K562 (cell line): ENCODE results near the gene KRTAP4-7. TPM values are rescaled to one million over a fixed set of nuclear protein-coding genes. Genes with fewer than 3 reads are reported as not detected.
A peak's percentile ranks its signal among the peaks of the same experiment; 100 is the strongest.

Source experiments
- CBX2 ChIP-seq: fragments of 200-600 bp; sonication (generic); IDR thresholded peaks from one replicate; pipeline ENCODE4 v1.6.1; 2012; ENCODE audit warnings: mild to moderate bottlenecking, low read length, inconsistent platforms; ENCODE audit not compliant: insufficient read depth, poor library complexity, severe bottlenecking
- GTF3C2 ChIP-seq: IDR thresholded peaks from 3 replicates; pipeline ENCODE4 v1.6.1; 2011; ENCODE audit warnings: borderline replicate concordance, mild to moderate bottlenecking, moderate library complexity; ENCODE audit not compliant: insufficient read length; ENCODE audit errors: extremely low read depth
- ILF3 ChIP-seq: fragments of 450-650 bp; IDR thresholded peaks from 2 replicates; pipeline ENCODE4 v1.6.1; 2018; ENCODE audit warnings: antibody characterized with exemption, mild to moderate bottlenecking, moderate library complexity, borderline replicate concordance
- KDM5B ChIP-seq: fragments of 200-600 bp; sonication (generic); IDR thresholded peaks from 2 replicates; pipeline ENCODE4 v1.6.1; 2012; ENCODE audit warnings: low read depth, mild to moderate bottlenecking, moderate library complexity, low read length, control low read depth, inconsistent platforms; ENCODE audit not compliant: insufficient replicate concordance
- KLF16 ChIP-seq: IDR thresholded peaks from 2 replicates; pipeline ENCODE4 v1.6.1; 2016; ENCODE audit warnings: antibody characterized with exemption
- LCOR ChIP-seq: sonication (generic); formaldehyde crosslinking; IDR thresholded peaks from 2 replicates; pipeline ENCODE4 v1.8.0; 2022; ENCODE audit warnings: mild to moderate bottlenecking, missing genetic modification reagents
- MEF2D ChIP-seq: conservative IDR thresholded peaks from 2 replicates; pipeline ENCODE4 v1.6.1; 2016; ENCODE audit warnings: low read depth, missing genetic modification characterization, missing compliant biosample characterization
- MYBL2 ChIP-seq, 2 experiments: fragments of 450-650 bp in 1 of 2; sonication (generic) in 1 of 2; formaldehyde crosslinking in 1 of 2; IDR thresholded peaks; 2 replicates each; pipeline versions ENCODE4 v1.6.1 to v1.8.1; 2017 to 2022; ENCODE audit warnings: borderline replicate concordance in 1 of 2, inconsistent platforms in 1 of 2, low read depth in 1 of 2, mild to moderate bottlenecking in 1 of 2, missing genetic modification reagents in 1 of 2, moderate library complexity in 1 of 2
- NCOR1 ChIP-seq: fragments of 450-650 bp; IDR thresholded peaks from 2 replicates; pipeline ENCODE4 v1.6.1; 2016; ENCODE audit warnings: mild to moderate bottlenecking, moderate library complexity
- NFE2 ChIP-seq: IDR thresholded peaks from 2 replicates; pipeline ENCODE4 v1.6.1; 2014; ENCODE audit warnings: antibody characterized with exemption, low read depth
- PPARD ChIP-seq: fragments of 250-450 bp; sonication (Bioruptor Pico); IDR thresholded peaks from 2 replicates; pipeline ENCODE4 v1.8.0; 2022; ENCODE audit warnings: inconsistent platforms, mild to moderate bottlenecking, moderate library complexity
- RBBP5 ChIP-seq: fragments of 200-600 bp; sonication (generic); IDR thresholded peaks from 2 replicates; pipeline ENCODE4 v1.6.1; 2012; ENCODE audit warnings: borderline replicate concordance, mild to moderate bottlenecking, low read length, control low read depth, inconsistent platforms; ENCODE audit not compliant: insufficient read depth, poor library complexity, severe bottlenecking
- TAL1 ChIP-seq: fragments of 450-650 bp; IDR thresholded peaks from 2 replicates; pipeline ENCODE4 v1.6.1; 2016; ENCODE audit warnings: mild to moderate bottlenecking
- TSHZ1 ChIP-seq: fragments of 250-450 bp; sonication (Bioruptor Pico); IDR thresholded peaks from 2 replicates; pipeline ENCODE4 v1.4.0; 2020; ENCODE audit warnings: mild to moderate bottlenecking, moderate library complexity
- U2AF2 ChIP-seq: fragments of 200-400 bp; formaldehyde crosslinking; optimal IDR thresholded peaks from 2 replicates; pipeline ENCODE3; 2017; ENCODE audit warnings: low read depth, mild to moderate bottlenecking, low read length
- ZC3H4 ChIP-seq: sonication (generic); formaldehyde crosslinking; IDR thresholded peaks from 2 replicates; pipeline ENCODE4 v1.9.0; 2021; ENCODE audit warnings: missing genetic modification reagents, borderline replicate concordance
- ZFP1 ChIP-seq: fragments of 450-650 bp; formaldehyde crosslinking; IDR thresholded peaks from 2 replicates; pipeline ENCODE4 v1.4.0; 2020; ENCODE audit warnings: mild to moderate bottlenecking, mixed read lengths
- ZNF699 ChIP-seq: fragments of 250-450 bp; sonication (Bioruptor Pico); IDR thresholded peaks from 2 replicates; pipeline ENCODE4 v1.8.0; 2021; ENCODE audit warnings: mild to moderate bottlenecking, moderate library complexity; ENCODE audit not compliant: insufficient replicate concordance
- ZNF79 ChIP-seq: fragments of 250-450 bp; sonication (Bioruptor Pico); IDR thresholded peaks from 2 replicates; pipeline ENCODE4 v1.4.0; 2020; ENCODE audit warnings: low read depth, mild to moderate bottlenecking, moderate library complexity
- polyA plus RNA-seq, 8 experiments: library from polyadenylated mRNA; depleted of rRNA in 4 of 8; stranded (reverse) in 5 of 8; unstranded in 3 of 8; fragments of >200 nt; fragmentation: Nextera tagmentation in 2 of 8; fragmentation: Illumina TruSeq in 1 of 8; extraction: Ambion mirVana in 2 of 8; extraction: Trizol in 1 of 8; gene quantifications; 2 replicates each; pipeline versions ENCODE4 v1.2.1 to v1.2.3, GENCODE V29; 2011 to 2014; ENCODE audit warnings: inconsistent platforms in 1 of 8, missing spikeins in 1 of 8
- total RNA-seq, 7 experiments: library from RNA; depleted of rRNA in 6 of 7; stranded (reverse); fragments of >200 nt in 6 of 7; fragmentation: Illumina TruSeq in 2 of 7; extraction: Trizol in 2 of 7; gene quantifications; 2 replicates each; pipeline versions ENCODE4 v1.2.1 to v1.2.3, GENCODE V29; 2011 to 2021; ENCODE audit warnings: low replicate concordance in 1 of 7

KRTAP4-7 gene
- total and polyA plus RNA-seq, 9 of the 15 experiments (the other 6 are each of a cell fraction or from before 2014, with no cell fraction given), result not detected

- TF ChIP-seq GTF3C2, result no peak
- TF ChIP-seq ZFP1, result no peak
- TF ChIP-seq ILF3, result no peak
- TF ChIP-seq PPARD (CRISPR knock-in tag), result no peak
- no peak for TF ChIP-seq RBBP5
- TF ChIP-seq NFE2, result peak; percentile 77
- no peak for TF ChIP-seq MYBL2 (IDR thresholded peaks at IDR 0.05; ENCODE audit: low read depth)
- TF ChIP-seq MYBL2 (CRISPR knock-in tag; IDR thresholded peaks at IDR 0.05; ENCODE audit: borderline replicate concordance), result no peak
- TF ChIP-seq ZNF79 (CRISPR knock-in tag), result peak; percentile 35; the same call in 1 of the 2 replicates
- peak; percentile 45; the same call in 1 of the 2 replicates for TF ChIP-seq TAL1
- no peak for TF ChIP-seq ZC3H4
- no peak for TF ChIP-seq KDM5B
- no peak for TF ChIP-seq KLF16
- no peak for TF ChIP-seq U2AF2
- no peak for TF ChIP-seq CBX2
- no peak for TF ChIP-seq ZNF699 (CRISPR knock-in tag)
- no peak for TF ChIP-seq LCOR (CRISPR knock-in tag)
- TF ChIP-seq MEF2D (tag), result peak; percentile 30; the same call in 1 of the 2 replicates
- no peak for TF ChIP-seq TSHZ1 (CRISPR knock-in tag)
- TF ChIP-seq NCOR1, result no peak
Measured at GRCh38 chr17:41065829-41066624, 17.9 kb upstream of the KRTAP4-7 start, which contains the start of gene KRTAP2-4 (continued).
